Activated CD4-positive, alpha-beta T cell treated with anti-CD3 and anti-CD28 coated beads, Interleukin-2, amount 50 U/mL, for 48 hours (primary cell): ENCODE data around the gene TMEM150C.
"Not testable (repeated sequence)": the region's sequence is repeated elsewhere in the genome, so short reads cannot be mapped to it uniquely, and the experiment has no call there.

Experiments
- DNase-seq, 2 experiments: peaks; one replicate each; pipeline ENCODE4 v3.0.0-alpha.2; 2020

Gene TMEM150C

GRCh38 chr4:82510216-82510615 lies 51.6 kb downstream of the TMEM150C start:
- DNase-seq, result no peak

GRCh38 chr4:82508806-82509428 lies 52.9 kb downstream of the TMEM150C start:
- no peak for DNase-seq

DNA sequence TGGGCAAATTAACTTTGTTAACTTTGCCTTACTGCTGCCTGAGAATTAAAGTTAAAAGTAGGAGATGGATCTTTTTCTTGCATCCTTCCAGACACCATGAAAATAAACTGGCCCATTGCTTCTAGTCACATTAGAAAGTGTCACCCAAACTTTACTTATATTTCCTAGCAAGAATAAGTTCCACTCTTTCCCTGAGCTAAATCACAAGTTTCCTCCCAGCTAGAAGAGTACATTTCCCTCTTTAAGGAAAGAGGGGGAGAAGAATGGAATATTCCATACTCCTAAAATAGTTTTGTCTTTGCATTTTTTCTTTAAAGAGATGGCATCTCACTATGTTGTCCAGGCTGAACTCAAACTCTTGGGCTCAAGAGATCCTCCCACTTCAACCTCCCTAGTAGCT lies 53.8 kb downstream of the TMEM150C start:
- no peak for DNase-seq

- no peak for DNase-seq
Observed at GRCh38 chr4:82501154-82501442, 60.7 kb downstream of the TMEM150C start.

- no peak for DNase-seq
Observed at GRCh38 chr4:82500435-82501153, 61.2 kb downstream of the TMEM150C start.

GRCh38 chr4:82499738-82500434 lies 61.9 kb downstream of the TMEM150C start:
- no peak for DNase-seq

DNA sequence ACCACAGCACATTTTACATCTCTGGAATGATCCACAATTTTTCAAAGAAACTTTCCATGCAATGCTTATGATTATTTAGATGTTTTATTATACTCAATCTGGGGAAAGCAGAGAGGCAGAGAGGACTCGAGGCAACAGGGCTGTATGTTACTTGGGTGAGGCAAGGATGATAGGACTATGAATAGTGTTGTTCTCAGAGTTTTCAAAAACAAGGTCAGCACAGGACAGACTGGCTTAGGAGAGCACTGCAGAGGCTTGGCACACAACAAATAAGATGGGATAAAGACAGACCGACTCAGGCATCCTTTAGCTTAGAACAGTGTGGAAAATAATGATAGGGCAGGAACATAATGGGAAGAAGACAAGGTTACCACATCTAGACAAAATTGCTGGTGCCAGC lies 65.4 kb downstream of the TMEM150C start:
- no peak for DNase-seq

DNA sequence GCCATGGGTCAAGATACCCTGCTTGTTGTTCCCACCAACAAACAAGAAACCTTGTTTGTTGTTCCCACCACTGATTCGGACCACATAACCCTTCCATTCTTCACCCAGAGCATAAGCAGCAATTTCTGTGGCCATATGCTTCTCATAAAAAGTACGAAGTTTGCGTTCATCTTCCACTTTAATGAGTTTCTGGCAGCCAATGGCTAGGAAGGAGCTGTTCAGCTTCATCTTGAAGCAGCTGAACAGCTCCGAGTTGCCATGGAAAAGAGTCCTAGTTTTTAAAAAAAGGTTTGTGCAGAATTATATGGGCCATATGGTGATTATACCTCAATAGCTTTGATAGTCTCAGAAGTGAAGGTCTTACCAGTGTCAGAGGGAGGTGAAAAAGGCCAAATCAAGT lies 66.1 kb downstream of the TMEM150C start:
- no peak for DNase-seq

GRCh38 chr4:82493721-82494425 lies 67.9 kb downstream of the TMEM150C start:
- DNase-seq, result no peak

DNA sequence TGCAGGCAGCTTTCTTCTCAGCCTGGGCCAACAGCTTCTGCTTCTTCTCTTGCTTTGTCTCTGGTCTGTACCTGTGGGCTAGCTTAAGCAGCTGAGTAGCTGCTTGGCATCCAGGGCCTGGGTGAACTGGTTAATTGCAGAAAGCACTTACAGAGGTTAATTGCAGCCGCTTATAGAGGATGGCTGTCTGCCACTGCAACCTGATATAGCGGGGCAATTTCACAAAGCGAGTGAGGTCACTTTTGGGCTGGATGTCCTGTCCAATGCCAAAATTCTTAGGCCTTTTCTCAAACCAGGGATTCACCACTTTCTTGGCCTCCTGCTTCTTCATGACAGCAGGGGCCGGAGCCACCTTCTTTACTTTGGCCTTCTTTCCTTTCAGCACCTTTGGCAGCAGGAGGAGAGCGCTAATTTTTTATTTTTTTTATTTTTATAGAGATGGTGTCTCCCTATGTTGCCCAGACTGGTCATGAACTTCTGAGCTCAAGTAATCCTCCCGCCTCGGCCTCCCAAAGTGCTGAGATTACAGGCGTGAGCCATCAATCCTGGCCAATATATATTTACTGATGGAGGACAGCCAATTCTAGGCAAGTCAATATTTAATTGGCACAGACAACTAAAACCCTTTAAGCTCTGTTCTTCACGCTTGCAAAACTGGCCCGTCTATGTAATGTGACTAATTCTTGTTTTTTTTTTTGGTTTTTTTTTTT lies 70.4 kb downstream of the TMEM150C start:
- no peak for DNase-seq

DNA sequence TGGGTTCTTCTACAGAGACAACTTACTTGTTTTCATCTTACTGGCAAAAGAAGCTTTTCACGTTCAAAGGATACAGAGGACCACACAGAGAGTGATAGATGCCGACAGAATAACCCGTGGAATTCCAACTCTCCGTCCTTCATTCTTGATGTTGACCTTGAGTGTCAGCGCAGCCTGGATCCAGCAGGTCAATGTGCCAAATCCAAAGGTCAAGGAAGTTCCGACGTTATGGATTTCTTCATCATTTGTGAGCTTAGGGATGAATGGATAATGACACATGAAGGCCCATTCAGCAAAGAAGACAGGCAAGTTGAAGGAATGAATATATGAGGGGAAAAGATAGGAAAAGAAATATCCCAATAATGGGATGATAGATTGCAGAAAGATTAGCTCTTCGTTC lies 71.8 kb downstream of the TMEM150C start:
- no peak for DNase-seq

DNA sequence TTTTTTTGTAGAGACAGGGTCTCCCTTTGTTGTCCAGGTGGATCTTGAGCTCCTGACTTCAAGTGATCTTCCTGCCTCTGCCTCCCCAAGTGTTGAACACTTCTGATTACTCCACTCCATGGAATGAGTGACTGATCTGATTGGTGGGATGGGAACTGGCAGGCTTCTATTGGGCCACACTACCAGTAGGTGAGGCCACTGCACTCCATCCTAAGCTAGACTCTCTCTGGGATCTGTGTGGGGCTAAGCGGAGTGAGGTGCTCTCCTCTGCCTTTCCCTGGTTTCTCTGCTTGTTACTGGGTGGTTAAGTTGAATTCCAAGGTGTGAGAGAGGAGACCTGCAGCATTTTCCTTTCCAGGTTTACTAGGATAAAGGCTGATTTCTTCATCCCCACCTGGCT lies 72.7 kb downstream of the TMEM150C start:
- no peak for DNase-seq

GRCh38 chr4:82484996-82485783 lies 76.6 kb downstream of the TMEM150C start:
- no peak for DNase-seq

DNA sequence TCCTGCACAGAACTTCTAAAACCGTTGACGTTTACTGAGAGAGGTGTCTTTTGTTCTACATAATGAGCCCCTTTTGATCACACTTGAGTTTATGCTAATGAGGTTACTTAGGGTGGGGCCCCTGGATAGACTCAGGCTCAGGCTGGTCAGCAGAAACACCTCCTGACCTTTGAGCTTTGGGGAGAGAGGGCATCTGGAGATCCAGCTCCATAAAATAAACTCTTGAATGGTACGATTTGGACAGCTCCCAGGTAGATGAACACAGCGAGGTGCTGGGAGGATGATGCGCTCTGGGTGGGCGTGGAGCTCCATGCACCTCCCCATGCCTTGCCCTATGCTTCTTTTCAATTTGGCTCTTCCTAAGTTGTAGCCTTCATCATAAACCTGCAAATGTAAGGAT lies 79.4 kb downstream of the TMEM150C start:
- no peak for DNase-seq

DNA sequence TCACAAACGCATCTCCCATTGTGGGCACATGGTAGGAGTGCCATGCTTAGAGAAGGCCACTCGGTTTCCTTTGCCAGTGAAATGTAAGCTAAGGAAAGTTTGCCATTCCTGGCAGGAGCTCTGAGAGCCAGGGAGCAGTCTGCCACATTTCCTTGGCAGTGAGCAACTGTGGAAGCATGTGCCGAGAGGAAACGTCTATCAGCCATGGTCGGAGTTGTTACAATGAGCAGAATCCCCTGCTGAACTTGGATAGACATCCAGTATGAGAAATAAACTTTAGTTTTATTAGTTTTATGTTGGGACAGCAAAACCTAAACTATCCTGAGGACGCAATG lies 80.3 kb downstream of the TMEM150C start:
- no peak for DNase-seq

- DNase-seq, result no peak
Observed at GRCh38 chr4:82480771-82481505, 80.8 kb downstream of the TMEM150C start.

DNA sequence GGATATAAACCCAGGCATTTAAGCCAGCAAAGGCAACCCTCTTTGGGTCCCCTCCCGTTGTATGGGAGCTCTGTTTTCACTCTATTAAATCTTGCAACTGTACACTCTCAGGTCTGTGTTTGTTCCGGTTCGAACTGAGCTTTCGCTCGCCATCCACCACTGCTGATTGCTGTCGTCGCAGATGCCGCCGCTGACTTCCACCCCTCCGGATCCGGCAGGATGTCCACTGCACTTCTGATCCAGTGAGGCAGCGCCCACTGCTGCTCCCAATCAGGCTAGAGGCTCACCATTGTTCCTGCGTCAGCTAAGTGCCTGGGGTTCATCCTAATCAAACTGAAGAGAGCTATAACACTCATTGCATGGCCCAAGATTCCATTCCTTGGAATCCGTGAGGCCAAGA lies 82.2 kb downstream of the TMEM150C start:
- no peak for DNase-seq

DNA sequence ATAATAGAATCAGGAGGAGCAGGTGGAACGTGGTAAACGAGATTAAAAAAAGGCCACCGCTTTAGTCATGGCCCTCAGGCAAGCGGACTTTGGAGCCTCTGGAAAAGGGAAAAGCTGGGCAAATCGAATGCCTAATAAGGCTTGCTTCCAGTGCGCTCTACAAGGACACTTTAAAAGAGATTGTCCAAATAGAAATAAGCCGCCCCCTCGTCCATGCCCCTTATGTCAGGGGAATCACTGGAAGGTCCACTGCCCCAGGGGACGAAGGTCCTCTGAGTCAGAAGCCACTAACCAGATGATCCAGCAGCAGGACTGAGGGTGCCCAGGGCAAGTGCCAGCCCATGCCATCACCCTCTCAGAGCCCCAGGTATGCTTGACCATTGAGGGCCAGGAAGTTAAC lies 84.3 kb downstream of the TMEM150C start:
- not testable (repeated sequence) for DNase-seq

- DNase-seq, result not testable (repeated sequence)
Observed at GRCh38 chr4:82475931-82476330, 85.9 kb downstream of the TMEM150C start.

- DNase-seq, result no peak
Observed at GRCh38 chr4:82473621-82474164, 88.1 kb downstream of the TMEM150C start.

DNA sequence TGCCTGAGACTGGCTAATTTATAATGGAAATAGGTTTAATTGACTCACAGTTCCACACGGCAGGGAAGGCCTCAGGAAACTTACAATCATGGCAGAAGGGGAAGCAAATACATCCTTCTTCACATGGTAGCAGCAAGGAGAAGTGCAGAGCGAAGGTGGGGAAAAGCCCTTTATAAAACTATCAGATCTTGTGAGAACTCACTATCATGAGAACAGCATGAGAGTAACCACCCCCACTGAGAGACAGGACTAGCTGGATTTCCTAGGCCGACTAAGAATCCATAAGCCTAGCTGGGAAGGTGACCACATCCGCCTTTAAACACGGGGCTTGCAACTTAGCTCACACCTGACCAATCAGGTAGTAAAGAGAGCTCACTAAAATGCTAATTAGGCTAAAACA lies 88.7 kb downstream of the TMEM150C start:
- not testable (repeated sequence) for DNase-seq
